ENCODE measurements around the gene RPS24.

DNA sequence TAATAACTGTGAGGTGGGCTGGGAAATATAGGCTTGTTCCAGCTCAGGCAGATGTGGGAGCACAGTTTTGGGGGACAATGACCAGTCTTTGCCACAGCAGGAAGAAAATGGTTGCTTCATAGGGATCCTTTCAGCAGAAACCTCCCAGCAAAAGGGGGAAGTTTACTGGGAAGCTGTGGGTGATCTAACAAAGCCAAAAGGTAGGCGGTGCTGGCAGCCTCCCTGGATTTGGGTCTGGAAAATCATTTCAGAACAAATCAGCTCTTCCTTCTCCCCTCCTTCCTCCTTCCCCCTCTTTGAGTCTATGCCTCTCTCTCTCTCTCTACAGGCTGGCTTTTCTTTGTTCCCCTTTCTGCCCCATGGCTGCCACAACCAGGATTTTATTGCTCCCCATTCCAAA lies 16.2 kb downstream of the RPS24 start:
- TF ChIP-seq CTCF (conservative IDR thresholded peaks at IDR 0.05; ENCODE audit: low read depth, low read length) (no peak), EZH2 (IDR thresholded peaks at IDR 0.05; ENCODE audit: borderline replicate concordance, low read depth, low read length, poor library complexity, severe bottlenecking) (no peak)

All from A673 (cell line).